GM11168 (cell line): ENCODE results near the gene SHD.
"Not testable (repeated sequence)": the region's sequence is repeated elsewhere in the genome, so short reads cannot be mapped to it uniquely, and the experiment has no call there.

ENCODE experiments used
- in situ Hi-C: fragments of 300-500 bp; cut with MboI; formaldehyde crosslinking; loops from one replicate; pipeline ENCODE4 v1.12.0; 2022; ENCODE audit warnings: low sequenced_read_pairs; ENCODE audit not compliant: unreplicated experiment

SHD gene

DNA sequence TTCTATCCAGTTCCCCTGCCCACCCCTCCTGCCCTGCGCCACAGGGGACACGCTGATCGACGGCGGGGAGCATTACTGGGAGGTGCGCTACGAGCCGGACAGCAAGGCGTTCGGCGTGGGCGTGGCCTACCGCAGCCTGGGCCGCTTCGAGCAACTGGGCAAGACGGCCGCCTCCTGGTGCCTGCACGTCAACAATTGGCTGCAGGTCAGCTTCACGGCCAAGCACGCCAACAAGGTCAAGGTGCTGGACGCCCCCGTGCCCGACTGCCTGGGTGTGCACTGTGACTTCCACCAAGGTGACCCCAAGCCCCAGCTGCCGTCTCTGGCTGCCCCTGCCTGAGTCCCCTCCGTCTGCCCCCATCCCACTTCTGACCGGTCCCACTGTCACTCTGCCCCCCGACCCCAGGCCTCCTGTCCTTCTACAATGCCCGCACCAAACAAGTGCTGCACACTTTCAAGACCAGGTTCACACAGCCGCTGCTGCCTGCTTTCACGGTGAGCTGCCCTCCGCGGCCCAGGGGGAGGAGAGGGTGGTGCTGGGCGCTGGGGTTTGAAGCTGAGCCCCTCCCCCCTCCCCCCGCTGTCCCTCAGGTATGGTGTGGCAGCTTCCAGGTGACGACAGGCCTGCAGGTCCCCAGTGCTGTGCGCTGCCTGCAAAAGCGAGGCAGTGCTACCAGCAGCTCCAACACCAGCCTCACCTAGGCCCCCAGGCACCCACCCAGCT lies 44.0 kb downstream of the SHD start:
- in situ Hi-C loops, result no loop called here

DNA sequence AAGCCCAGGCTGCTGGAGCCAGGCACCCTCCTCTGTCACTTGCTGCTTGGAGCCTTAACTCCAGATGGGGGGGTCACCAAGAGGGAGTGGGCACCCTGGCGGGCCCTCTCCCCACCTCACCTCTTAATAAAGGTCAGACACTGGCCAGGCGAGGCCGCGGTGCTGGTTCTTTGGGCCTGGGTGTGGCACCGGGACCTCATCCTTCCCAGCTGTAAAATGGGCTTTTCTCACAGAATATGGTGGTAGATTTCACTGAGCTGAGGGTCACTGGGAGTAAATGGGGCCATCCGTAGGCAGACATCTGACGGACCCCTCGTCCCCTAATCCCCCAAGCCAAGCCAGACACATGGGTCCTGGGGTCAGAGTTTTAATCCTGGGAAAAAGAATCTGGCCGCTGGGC lies 44.6 kb downstream of the SHD start:
- in situ Hi-C loops, result no loop called here

DNA sequence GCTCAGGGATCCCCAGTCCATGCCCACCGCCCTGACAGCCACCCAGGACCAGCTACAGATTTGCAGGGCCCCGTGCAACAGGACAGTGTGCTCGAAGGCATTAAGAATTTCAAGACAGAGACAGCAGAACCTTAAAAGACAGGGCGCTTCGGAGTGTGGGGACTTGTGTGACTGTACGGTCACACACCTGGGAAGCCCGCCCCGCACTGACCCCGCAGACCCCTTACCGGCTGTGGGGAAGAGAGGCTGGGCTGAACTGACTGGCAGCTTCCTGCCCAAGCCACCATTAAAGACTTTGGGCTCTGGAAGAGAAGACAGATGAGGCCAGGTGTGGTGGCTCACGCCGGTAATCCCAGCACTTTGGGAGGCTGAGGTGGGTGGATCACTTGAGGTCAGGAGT lies 45.2 kb downstream of the SHD start:
- in situ Hi-C loops, result no loop called here

DNA sequence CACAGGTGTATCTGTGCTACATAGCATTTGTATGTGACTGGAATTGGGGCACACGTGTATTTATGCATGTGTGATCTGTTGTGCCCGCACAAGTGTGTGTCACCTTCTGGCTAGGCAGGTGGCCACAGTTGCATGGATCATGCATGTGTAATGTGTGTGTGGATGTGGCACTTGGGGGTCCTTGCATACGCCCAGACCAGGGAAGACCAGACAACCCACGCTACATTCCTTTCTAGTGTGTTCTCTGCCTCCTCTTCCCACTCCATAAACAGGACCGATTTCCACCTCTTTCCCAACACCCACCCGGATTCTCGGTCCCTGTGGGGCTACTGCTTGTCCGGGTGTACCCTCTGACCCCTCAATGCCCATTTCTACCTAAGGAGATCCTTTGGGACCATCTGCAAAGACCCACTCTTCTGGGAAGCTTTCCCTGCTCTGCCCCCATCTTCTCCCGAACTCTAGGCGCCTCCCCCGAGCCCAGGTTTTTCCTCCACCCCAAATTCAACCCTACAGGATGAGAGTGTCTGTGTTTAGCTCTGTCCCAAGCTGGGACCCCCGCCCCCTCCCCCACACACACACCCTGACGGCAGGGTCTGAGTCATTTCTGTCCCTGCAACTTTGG lies 47.3 kb downstream of the SHD start:
- in situ Hi-C loops, result no loop called here

DNA sequence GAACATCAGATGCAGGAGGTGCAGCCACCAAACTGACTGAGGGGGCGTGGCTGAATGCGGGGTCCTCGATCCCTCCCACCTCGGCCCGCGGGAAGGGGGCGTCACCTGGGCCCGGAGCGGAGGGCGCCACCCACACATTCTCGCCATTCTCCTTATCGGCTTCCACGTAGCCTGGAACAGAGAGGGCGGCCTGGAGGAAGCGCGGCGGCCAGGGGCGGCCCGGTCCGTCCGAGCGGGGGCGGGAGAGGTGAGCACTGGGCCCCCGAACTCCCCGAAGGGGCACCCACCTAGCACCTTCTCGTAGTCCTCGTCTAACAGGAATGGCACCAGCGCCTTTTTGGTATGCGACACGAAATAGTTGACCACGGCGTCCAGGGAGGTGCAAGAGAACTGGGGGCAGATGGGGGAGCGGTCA lies 47.8 kb downstream of the SHD start:
- in situ Hi-C loops, result no loop called here

DNA sequence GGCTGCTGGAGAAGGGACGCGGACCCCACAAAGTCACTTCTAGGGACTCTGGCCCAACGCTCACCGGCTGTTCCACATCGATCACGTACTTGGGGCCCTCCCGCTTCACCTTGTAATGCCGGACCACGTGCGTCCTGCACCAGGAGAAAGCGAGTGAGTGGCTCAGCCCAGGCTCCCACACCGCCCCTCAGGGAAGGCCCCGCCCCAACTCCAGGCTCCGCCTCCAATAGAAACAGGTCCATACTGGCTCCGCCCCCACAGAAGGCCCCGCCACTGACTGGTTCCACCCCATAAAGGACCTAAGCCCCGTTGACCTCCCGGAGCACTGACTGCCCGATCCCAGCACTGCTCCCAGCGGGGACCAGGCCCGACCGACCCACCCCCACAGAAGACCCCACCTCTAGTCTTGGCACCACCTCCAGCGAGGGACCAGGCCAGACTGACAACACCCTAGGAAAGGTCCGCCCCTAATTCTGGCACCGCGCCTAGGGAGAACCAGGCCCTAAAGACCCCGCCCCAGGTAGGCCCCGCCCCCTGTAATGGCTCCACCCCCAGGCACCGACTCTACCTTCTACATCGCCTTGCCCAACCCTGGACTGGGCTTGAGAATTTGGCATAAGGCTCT lies 48.3 kb downstream of the SHD start:
- in situ Hi-C loops, result no loop called here

DNA sequence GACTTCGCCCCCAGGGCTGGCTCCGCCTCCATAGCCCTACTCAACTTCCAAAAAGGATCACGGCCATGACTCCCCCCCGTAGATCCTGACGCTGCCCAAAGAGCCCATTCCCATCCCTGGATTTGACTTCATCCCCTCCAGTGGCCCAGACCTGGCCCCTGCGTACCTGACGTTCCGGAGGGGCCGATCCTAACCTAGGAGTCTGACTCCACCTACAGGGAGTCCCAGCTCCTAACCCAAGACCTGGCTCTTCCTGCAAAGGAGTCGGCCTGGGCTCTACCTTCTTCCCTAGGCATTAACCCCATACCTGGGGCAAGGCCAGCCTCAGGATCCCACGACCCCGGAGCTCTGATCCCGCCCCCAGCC lies 48.8 kb downstream of the SHD start:
- in situ Hi-C loops, result no loop called here

DNA sequence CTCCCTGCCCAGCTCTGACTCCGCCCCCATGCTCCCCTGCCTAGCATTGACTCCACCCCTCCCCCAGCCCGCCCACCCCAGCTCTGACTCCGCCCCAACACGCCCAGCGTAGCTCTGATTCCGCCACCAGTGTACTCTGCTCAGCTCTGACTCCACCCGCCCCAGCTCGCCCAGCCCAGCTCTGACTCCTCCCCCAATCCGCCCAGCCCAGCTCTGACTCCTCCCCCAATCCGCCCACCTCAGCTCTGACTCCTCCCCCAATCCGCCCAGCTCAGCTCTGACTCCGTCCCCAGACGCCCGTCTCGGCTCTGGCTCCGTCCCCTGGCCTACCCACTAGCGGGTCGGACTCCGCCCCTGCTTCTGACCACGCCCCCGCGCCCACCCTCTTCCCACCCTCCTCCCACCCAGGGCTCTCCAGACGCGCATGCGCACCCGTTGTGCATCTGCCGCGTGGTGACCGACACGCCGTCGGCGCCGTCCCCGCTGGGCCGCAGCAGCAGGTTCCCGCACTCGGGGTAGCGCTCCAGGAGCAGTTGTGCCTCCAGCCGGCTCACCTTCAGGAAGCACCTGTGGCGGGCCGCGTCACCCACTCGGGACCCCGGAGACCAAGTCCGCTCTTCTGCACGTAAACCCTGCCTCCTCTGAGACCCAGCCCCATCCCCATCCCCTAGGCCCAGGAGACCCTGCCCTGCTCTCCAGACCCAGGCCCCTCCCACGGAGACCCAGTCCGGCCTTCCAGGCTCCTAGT lies 49.4 kb downstream of the SHD start:
- in situ Hi-C loops, result no loop called here

DNA sequence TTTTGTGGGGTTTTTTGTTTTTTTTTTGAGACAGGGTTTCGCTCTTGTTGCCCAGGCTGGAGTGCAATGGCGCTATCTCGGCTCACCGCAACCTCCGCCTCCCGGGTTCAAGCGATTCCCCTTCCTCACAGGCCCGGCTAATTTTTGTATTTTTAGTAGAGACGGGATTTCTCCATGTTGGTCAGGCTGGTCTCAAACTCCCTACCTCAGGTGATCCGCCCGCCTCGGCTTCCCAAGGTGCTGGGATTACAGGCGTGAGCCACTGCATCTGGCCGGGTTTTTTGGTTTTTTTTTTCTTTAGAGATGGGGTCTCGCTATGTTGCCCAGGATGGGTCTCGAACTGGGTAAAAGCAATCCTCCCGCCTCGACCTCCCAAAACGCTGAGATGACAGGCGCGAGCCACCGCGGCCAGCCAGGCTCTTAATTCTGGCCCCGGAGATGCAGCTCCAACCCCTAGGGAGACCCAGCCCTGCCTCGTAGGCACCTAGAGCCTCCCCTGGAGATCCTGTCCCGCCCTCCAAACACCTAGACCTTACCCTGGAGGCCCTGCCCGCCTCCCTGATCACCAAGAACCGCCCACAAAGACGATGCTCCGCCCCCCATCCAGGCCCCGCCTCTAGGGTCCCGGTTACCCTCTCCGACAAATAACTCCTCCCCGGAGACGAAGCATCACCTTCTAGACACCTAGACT lies 50.1 kb downstream of the SHD start:
- in situ Hi-C loops, result not testable (repeated sequence)

DNA sequence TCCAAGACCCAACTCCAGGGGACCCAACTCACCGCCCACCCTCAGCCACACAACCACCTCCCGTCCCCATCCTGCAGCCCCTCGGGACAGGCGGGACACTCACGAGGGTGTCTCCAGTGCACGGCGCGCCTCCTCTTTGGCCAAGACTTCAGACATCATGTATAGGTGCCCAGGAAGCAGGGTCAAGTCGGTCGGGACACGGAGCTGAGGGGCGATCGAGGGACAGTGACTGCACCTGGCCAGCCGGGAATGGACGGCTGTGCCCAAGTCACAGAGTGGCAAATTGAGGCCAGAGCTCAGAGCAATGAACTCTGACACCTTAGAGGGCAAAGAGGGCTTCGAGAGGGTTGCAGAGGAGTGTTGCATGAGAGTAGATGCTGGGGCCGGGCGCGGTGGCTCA lies 50.8 kb downstream of the SHD start:
- in situ Hi-C loops, result no loop called here

DNA sequence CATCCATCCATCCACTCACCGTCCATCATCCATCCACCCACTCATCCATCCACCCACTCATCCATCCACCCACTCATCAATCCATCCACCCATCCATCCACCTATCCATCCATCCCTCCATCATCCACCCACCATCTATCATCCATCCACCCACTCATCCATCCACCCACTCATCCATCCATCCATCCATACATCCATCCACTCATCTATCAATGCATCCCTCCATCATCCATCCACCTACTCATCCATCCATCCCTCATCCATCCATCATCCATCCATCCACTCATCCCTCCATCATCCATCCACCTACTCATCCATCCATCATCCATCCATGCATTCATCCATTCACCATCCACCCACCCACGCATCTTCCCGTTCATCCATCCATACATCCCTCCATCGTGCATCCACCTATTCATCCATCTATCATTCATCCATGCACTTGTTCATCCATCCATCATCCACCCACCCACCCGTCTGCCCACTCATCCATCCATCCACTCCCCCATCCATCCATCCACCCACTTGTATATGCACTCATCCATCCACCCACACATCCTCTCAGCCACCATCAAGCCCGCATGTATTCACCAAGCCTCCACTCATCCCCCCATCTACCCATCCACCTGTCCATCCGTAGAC lies 56.0 kb downstream of the SHD start:
- in situ Hi-C loops, result no loop called here

DNA sequence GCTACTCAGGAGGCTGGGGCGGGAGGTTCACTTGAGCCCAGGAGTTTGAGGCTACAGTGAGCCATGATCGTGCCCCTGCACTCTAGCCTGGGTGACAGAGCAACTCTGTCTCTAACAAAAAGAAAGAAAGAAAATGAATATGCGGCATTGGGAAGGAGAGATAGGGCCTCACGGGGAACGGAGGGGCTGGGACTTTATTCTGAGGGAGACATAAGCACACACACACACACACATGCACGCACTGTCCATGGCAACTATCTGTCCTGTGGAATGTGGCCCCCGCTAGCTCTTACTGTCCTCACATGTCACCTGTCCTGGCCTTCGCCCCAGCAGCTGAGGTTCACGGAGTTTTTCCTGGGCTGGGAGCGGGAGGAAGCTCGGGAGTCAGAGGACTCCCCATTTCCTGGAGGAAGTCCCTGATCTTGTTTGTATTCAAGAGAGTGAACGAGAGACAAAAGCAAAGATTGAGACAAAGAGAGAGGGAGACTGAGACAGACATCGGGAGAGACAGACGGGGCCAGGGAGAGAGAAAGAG lies 58.9 kb downstream of the SHD start:
- in situ Hi-C loops, result no loop called here

DNA sequence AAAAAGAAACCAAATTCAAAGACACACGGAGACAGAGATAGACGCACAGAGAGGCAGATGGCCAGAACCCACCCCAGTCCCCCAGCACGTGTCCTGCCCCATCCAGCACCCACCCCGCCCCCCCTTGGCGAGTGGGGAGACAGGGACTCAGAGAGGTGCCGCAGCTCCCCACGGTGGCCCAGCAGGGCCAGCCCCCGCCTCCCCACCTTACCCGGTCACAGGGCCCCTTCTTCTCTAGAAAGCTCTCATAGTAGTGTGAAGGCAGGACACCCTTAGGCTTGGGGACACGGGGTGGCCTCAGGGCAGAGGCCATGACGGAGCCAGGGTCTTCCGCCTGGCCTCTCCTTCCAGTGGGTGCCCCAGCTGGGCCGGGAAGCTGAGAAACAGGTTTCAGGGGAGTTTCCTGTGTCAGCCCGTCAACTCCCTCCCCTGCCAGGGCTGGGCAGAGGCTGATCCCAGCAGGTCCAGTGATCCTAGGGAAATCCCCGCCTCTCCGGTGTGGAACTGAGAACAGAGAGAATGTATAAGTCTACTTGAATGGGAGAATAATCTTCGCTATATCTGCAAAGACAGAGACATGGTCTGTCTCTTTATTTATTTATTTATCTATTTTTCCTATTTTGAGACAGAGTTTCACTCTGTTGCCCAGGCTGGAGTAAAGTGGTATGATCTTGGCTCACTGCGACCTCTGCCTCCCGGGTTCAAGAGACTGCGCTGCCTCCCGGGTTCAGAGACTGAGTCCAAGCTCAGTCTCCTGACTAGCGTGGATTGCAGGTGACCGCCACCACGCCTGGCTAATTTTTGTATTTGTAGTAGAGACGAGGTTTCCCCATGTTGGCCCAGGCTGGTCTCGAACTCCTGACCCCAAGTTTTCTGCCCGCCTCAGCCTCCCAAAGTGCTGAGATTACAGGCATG lies 59.6 kb downstream of the SHD start, which contains the start of gene STAP2:
Gene STAP2, minus strand, starts transcription at position 387 of the 915 bp plus-strand sequence. Its CDS starts 74 bp downstream, at position 313.
- in situ Hi-C loops, result no loop called here
